Loucy (cell line): ENCODE measurements around the gene HMGCS1.

Experiments
- H2AFZ ChIP-seq: fragments of 200-600 bp; sonication (generic); 2 replicates; pipeline ENCODE4 v1.6.0; 2016; ENCODE audit warnings: antibody characterized with exemption, mild to moderate bottlenecking, low read length, moderate library complexity
- H3F3A ChIP-seq: fragments of 200-600 bp; 2 replicates; pipeline ENCODE4 v1.6.0; 2016; ENCODE audit warnings: antibody characterized with exemption, low read depth, mild to moderate bottlenecking
- H3K27me3 ChIP-seq: fragments of 200-600 bp; sonication (generic); 2 replicates; pipeline ENCODE4 v1.6.1; 2014; ENCODE audit warnings: low read length, mild to moderate bottlenecking; ENCODE audit not compliant: insufficient read depth, poor library complexity, severe bottlenecking
- H3K36me3 ChIP-seq: fragments of 200-600 bp; sonication (generic); 2 replicates; pipeline ENCODE4 v1.6.1; 2016; ENCODE audit warnings: low read length; ENCODE audit not compliant: insufficient read depth
- H3K4me1 ChIP-seq: fragments of 200-600 bp; sonication (generic); 2 replicates; pipeline ENCODE4 v1.5.1; 2014; ENCODE audit warnings: low read length, mild to moderate bottlenecking; ENCODE audit not compliant: insufficient read depth, poor library complexity, severe bottlenecking
- H3K4me2 ChIP-seq: fragments of 200-600 bp; sonication (generic); 2 replicates; pipeline ENCODE4 v1.6.0; 2014; ENCODE audit warnings: antibody characterized with exemption, low read length, low read depth, mild to moderate bottlenecking; ENCODE audit not compliant: poor library complexity, severe bottlenecking
- H3K4me3 ChIP-seq: fragments of 200-600 bp; sonication (generic); 2 replicates; pipeline ENCODE4 v1.5.1; 2014; ENCODE audit warnings: low read length, mild to moderate bottlenecking, mixed read lengths; ENCODE audit not compliant: poor library complexity, severe bottlenecking
- H3K79me2 ChIP-seq: fragments of 200-600 bp; sonication (generic); 2 replicates; pipeline ENCODE4 v1.6.1; 2014; ENCODE audit warnings: low read length; ENCODE audit not compliant: insufficient read depth
- H3K9ac ChIP-seq: fragments of 200-600 bp; sonication (generic); 2 replicates; pipeline ENCODE4 v1.6.0; 2014; ENCODE audit warnings: mild to moderate bottlenecking, low read depth, low read length, moderate library complexity; ENCODE audit not compliant: poor library complexity, severe bottlenecking
- H3K9me2 ChIP-seq: fragments of 200-600 bp; sonication (generic); replicated peaks from 2 replicates; pipeline ENCODE4 v1.6.1; 2016; ENCODE audit warnings: low read depth, low read length, mixed read lengths
- H3K9me3 ChIP-seq: fragments of 200-600 bp; sonication (generic); 2 replicates; pipeline ENCODE4 v1.6.1; 2014; ENCODE audit warnings: mild to moderate bottlenecking, antibody characterized with exemption, low read length, low read depth; ENCODE audit not compliant: insufficient read depth
- H4K20me1 ChIP-seq: fragments of 200-600 bp; sonication (generic); 2 replicates; pipeline ENCODE4 v1.6.0; 2014; ENCODE audit warnings: antibody characterized with exemption, low read length, mild to moderate bottlenecking; ENCODE audit not compliant: insufficient read depth, poor library complexity, severe bottlenecking
- EZH2phosphoT487 ChIP-seq: fragments of 200-600 bp; IDR thresholded peaks from 2 replicates; pipeline ENCODE4 v1.6.1; 2018; ENCODE audit warnings: antibody characterized with exemption, mild to moderate bottlenecking, moderate library complexity, borderline replicate concordance
- TF ChIP-seq, protein P1 (sequence below): fragments of 200-600 bp; sonication (generic); conservative IDR thresholded peaks from 2 replicates; pipeline ENCODE4 v1.5.1; 2014; ENCODE audit warnings: mild to moderate bottlenecking, antibody characterized with exemption, low read length

Gene HMGCS1

DNA sequence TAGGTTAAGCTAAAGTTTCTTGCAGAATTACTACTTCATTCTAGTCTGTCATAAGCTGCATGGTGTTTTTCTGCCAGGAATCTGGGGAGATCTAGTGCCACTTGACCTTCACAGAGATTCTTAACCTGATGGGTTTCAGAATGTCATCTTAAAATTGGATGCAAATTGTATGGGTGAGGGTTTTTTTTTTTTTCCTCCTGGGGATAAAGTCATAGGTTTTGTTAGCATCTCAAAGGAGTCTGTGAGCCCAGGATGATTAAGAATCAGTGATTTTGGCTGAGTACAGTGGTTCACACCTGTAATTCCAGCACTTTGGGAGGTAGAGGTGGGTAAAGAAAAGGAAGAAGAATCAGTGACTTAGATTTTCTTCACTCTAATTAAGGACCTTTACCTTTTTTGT is 69.9 kb downstream of the HMGCS1 start:
- H3K4me3 ChIP-seq, result no peak overlapping the region
- H3K36me3 ChIP-seq, result no peaks in the 10 kb centered on the region
- no peak overlapping the region for H3K9ac ChIP-seq
- H3K4me1 ChIP-seq, result no peaks in the 10 kb centered on the region
- H3K27me3 ChIP-seq, result no peaks in the 10 kb centered on the region
- no peaks in the 10 kb centered on the region for H3K9me2 ChIP-seq
- no peaks in the 10 kb centered on the region for H3K9me3 ChIP-seq
- no peaks in the 10 kb centered on the region for H4K20me1 ChIP-seq
- no peaks in the 10 kb centered on the region for H3F3A ChIP-seq
- no peak overlapping the region for H3K4me2 ChIP-seq
- H2AFZ ChIP-seq, result no peak overlapping the region
- no peak for TF ChIP-seq EZH2phosphoT487
- TF ChIP-seq, protein P1, sequence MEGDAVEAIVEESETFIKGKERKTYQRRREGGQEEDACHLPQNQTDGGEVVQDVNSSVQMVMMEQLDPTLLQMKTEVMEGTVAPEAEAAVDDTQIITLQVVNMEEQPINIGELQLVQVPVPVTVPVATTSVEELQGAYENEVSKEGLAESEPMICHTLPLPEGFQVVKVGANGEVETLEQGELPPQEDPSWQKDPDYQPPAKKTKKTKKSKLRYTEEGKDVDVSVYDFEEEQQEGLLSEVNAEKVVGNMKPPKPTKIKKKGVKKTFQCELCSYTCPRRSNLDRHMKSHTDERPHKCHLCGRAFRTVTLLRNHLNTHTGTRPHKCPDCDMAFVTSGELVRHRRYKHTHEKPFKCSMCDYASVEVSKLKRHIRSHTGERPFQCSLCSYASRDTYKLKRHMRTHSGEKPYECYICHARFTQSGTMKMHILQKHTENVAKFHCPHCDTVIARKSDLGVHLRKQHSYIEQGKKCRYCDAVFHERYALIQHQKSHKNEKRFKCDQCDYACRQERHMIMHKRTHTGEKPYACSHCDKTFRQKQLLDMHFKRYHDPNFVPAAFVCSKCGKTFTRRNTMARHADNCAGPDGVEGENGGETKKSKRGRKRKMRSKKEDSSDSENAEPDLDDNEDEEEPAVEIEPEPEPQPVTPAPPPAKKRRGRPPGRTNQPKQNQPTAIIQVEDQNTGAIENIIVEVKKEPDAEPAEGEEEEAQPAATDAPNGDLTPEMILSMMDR, result no peak
- no peaks in the 10 kb centered on the region for H3K79me2 ChIP-seq

DNA sequence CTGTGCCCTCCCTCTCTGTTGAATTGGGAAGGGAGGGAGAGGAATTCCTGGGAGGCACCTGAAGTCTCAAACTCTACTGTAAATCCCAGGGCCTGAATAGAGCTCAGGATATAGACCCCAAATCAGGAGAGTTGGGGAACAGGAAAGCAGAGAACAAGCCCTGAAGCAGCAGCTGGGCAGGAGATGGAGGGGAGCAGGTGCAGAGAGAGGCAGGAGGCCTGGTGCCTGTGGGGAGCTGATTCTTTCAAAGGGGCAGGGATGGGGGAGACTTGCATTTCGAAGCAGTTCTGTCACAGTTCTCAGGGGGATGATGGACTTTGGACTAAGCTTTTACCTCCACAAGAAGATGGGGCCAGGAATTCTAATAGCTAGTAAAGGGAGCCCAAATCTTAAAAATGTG is 71.0 kb downstream of the HMGCS1 start:
- no peaks in the 10 kb centered on the region for H3K36me3 ChIP-seq
- no peak for TF ChIP-seq EZH2phosphoT487
- TF ChIP-seq, protein P1, result no peak
- H2AFZ ChIP-seq, result no peak overlapping the region
- no peaks in the 10 kb centered on the region for H3K9me2 ChIP-seq
- no peaks in the 10 kb centered on the region for H3F3A ChIP-seq
- no peaks in the 10 kb centered on the region for H4K20me1 ChIP-seq
- H3K4me3 ChIP-seq, result no peak overlapping the region
- H3K9me3 ChIP-seq, result no peaks in the 10 kb centered on the region
- no peaks in the 10 kb centered on the region for H3K79me2 ChIP-seq
- no peaks in the 10 kb centered on the region for H3K4me1 ChIP-seq
- H3K27me3 ChIP-seq, result no peaks in the 10 kb centered on the region
- peak overlapping the region; percentile 29 for H3K4me2 ChIP-seq
- no peak overlapping the region for H3K9ac ChIP-seq
